Common myeloid progenitor, CD34-positive (primary cell): ENCODE measurements around the gene SF3B4. TPM values are rescaled to one million over a fixed set of nuclear protein-coding genes. Genes with fewer than 3 reads are reported as not detected.
A peak's percentile ranks its signal among the peaks of the same experiment; 100 is the strongest.

Experiments
- CTCF ChIA-PET: fragments of 350-600 bp; sonication (Branson Sonifier 250); formaldehyde crosslinking; loops from one replicate; lab custom pipeline; 2021; ENCODE audit warnings: antibody characterized with exemption; lab: Charles Lee
- POLR2A ChIA-PET: fragments of 350-600 bp; sonication (Branson Sonifier 250); formaldehyde crosslinking; loops from one replicate; lab custom pipeline; 2021; ENCODE audit warnings: antibody characterized with exemption; lab: Charles Lee
- DNase-seq, 3 donors: peaks; one replicate each; pipeline versions ENCODE4 v3.0.0 to v3.0.0-alpha.2; 2013
- H3K27ac ChIP-seq, 2 experiments: 1 replicate in 1 of 2; 2 replicates in 1 of 2; pipeline ENCODE4 v1.7.0; 2013; ENCODE audit warnings: inconsistent platforms in 2 of 2, low read length in 2 of 2, mild to moderate bottlenecking in 2 of 2, low read depth in 1 of 2, moderate library complexity in 1 of 2; ENCODE audit not compliant: severe bottlenecking in 2 of 2, insufficient read depth in 1 of 2, poor library complexity in 1 of 2
- H3K27me3 ChIP-seq, 5 experiments: replicated peaks in 2 of 5; 1 replicate in 3 of 5; 2 replicates in 2 of 5; pipeline versions ENCODE4 v1.6.1 to v1.7.0; 2013; ENCODE audit warnings: low read length in 4 of 5, mild to moderate bottlenecking in 2 of 5, moderate library complexity in 2 of 5, inconsistent platforms in 1 of 5; ENCODE audit not compliant: insufficient read depth in 5 of 5, control insufficient read depth in 4 of 5
- H3K36me3 ChIP-seq, 4 experiments: 1 replicate in 2 of 4; 2 replicates in 2 of 4; pipeline versions ENCODE4 v1.6.1 to v1.7.0; 2013; ENCODE audit warnings: low read length in 3 of 4, control low read depth in 1 of 4, mild to moderate bottlenecking in 1 of 4; ENCODE audit not compliant: control insufficient read depth in 4 of 4, insufficient read depth in 4 of 4
- H3K4me1 ChIP-seq, 4 experiments: 1 replicate in 3 of 4; 2 replicates in 1 of 4; pipeline versions ENCODE4 v1.6.1 to v1.7.1; 2013; ENCODE audit warnings: low read length in 3 of 4, mild to moderate bottlenecking in 3 of 4, control low read depth in 1 of 4, inconsistent platforms in 1 of 4, moderate library complexity in 1 of 4; ENCODE audit not compliant: control insufficient read depth in 4 of 4, insufficient read depth in 4 of 4; ENCODE audit errors: control extremely low read depth in 1 of 4
- H3K4me3 ChIP-seq, 7 experiments: 1 replicate in 4 of 7; 2 replicates in 3 of 7; pipeline versions ENCODE4 v1.5.1 to v1.7.0; 2013; ENCODE audit warnings: mild to moderate bottlenecking in 7 of 7, low read length in 6 of 7, moderate library complexity in 6 of 7, inconsistent platforms in 2 of 7, low read depth in 2 of 7, control low read depth in 1 of 7; ENCODE audit not compliant: insufficient read depth in 4 of 7, control insufficient read depth in 1 of 7; ENCODE audit errors: extremely low read depth in 1 of 7
- H3K9me3 ChIP-seq, 5 experiments: 1 replicate in 4 of 5; 2 replicates in 1 of 5; pipeline versions ENCODE4 v1.6.1 to v1.7.1; 2013; ENCODE audit warnings: low read length in 4 of 5, mild to moderate bottlenecking in 2 of 5, inconsistent platforms in 1 of 5, low read depth in 1 of 5, moderate library complexity in 1 of 5; ENCODE audit not compliant: control insufficient read depth in 4 of 5, insufficient read depth in 2 of 5; ENCODE audit errors: control extremely low read depth in 1 of 5
- WGBS: methylation state at CpG from one replicate; pipeline ENCODE4 v1.1.5; 2013; ENCODE audit not compliant: insufficient coverage; 5-methylcytosine and 5-hydroxymethylcytosine counted together
- polyA plus RNA-seq: library from polyadenylated mRNA; unstranded; fragments of 120-200 nt; gene quantifications from one replicate; pipeline ENCODE4 v1.2.1, GENCODE V29; 2013

Gene SF3B4, protein sequence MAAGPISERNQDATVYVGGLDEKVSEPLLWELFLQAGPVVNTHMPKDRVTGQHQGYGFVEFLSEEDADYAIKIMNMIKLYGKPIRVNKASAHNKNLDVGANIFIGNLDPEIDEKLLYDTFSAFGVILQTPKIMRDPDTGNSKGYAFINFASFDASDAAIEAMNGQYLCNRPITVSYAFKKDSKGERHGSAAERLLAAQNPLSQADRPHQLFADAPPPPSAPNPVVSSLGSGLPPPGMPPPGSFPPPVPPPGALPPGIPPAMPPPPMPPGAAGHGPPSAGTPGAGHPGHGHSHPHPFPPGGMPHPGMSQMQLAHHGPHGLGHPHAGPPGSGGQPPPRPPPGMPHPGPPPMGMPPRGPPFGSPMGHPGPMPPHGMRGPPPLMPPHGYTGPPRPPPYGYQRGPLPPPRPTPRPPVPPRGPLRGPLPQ
- polyA plus RNA-seq, result 45.3 TPM

DNA sequence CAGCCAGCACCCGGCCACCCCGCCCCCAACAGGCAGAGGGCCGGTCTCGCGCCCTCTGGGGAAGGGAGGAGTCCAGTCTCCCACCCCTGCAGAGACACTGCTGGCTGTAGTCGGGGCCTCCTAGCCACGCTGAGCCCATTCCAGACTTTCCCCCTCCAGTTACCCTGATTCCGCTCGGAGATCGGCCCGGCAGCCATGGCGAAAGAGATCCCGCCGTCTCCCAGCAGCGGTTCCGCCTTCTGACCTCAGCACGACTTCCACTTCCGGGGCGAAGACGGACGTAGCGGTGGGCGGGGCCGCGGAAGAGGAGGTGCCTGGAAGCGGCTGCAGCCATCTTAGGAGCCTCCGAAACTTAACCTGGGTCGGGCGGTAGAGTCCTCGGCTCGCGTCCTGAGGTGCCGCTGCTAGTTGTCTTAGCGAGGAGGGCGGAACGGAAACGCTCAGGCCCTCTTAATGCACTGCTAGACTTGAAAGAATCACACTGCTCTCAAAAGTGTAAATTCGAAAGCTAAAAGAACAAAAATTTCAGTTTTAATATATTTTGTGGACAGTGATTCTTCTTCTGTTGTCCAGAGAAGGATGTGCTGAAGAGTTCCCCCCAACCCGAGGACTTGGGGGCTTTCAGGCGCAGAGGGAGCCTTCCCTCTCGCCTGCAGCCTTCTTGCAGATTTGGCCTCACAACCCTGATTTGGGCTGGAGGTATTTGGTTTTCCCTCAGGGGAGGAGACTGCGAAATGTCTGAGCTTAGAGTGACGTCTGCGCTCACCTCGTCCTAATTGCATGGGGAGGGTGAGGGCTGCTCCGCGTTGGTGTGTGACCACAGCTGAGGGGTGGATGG, at the start of gene SF3B4:
Gene SF3B4 (minus strand): TSS at position 241 of the 838 bp plus-strand sequence. CDS start 44 bp downstream, at position 197.
- ChIA-PET POLR2A (interaction anchor here (0.8 to 2.4 kb wide), 6 partner anchors 10 to 138 kb away, joined by 3 to 17 read pairs (median 3); partner anchors contain the start of gene BOLA1), CTCF (interaction anchor here (1.2 to 2.4 kb wide), 2 partner anchors 12 to 35 kb away, joined by 3 to 12 read pairs; no protein-coding TSS in a partner anchor)
- no peaks in the 10 kb centered on the region for H3K27me3 ChIP-seq
- H3K9me3 ChIP-seq, result no peaks in the 10 kb centered on the region
- H3K4me1 ChIP-seq, result peaks cover 7 to 33% (median 18%) of the 10 kb centered on the region in 4 experiments
- peak within 1 kb of the TSS; percentile 85 to 99 (median 90) for H3K4me3 ChIP-seq
- H3K36me3 ChIP-seq, result peaks cover 10 to 39% (median 33%) of the 10 kb centered on the region in 4 experiments
- peak; percentile 95 to 97 (median 96) for DNase-seq
- peak within 1 kb of the TSS; percentile 88 to 92 for H3K27ac ChIP-seq
- WGBS, result 0% methylated on average over 42 of the region's 47 CpGs

- Histone ChIP-seq H3K9me3 (no peaks in the 10 kb centered on the region), H3K36me3 (no peaks in the 10 kb centered on the region)
Measured at GRCh38 chr1:149977345-149977744, 49.7 kb upstream of the SF3B4 start.

DNA sequence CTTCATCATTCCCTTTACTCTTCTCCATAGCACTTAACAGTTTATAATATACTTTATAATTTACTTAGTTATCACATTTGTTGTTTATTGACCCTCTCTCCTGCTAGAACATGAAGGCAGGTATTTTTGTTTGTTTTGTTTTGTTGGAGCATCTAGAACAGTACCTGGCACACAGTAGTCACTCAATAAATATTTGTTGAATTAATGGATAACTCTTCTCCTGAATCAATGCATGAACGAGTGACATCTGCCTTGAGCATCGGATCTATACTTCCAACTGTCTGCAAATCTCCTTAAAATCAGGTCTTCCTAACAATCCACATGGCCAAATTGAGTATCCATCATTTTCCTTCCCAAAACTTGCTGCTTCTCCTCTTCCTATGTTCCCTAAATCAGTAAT, 44.9 kb upstream of the SF3B4 start:
- CTCF ChIA-PET, result interaction anchor here (1.4 to 1.5 kb wide), 2 partner anchors 10 to 14 kb away, joined by 3 to 4 read pairs; no protein-coding TSS in a partner anchor
- H3K9me3 ChIP-seq, result no peaks in the 10 kb centered on the region

More at GRCh38 chr1:149977345-149977744, 49.7 kb upstream of the SF3B4 start:
- H3K27ac ChIP-seq, result no peak overlapping the region
- ChIA-PET CTCF (interaction anchor here (1.0 kb wide), 2 partner anchors 10 to 13 kb away, joined by 3 read pairs; no protein-coding TSS in a partner anchor), POLR2A (no interaction called here)
- H3K4me1 ChIP-seq, result no peaks in the 10 kb centered on the region
- peaks cover 0 to 3% (median 0%) of the 10 kb centered on the region in 5 experiments for H3K27me3 ChIP-seq
- no peak overlapping the region for H3K4me3 ChIP-seq
- whole genome bisulfite sequencing, result 97% methylated on average over 3 of the region's 3 CpGs
- no peak for DNase-seq

DNA sequence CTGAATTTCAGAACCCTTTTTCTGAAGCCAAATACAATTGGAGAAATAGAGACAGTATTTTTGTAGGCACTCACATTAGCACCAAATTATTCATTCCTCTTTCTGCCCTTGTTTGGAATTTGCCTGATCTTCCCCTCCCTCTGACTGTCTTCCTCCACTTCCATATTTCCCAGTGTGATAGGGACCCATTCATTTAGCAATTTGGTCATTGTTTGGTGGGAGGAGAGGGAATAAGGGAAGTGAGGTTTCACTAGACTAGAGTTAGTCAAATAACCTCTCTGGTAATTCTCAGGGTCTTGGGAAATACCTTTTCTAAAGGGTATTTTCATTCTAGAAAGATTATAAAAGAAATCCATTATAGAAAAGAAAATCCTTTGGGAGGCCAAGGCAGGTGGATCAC, 40.0 kb upstream of the SF3B4 start:
- no peak for DNase-seq
- H3K4me3 ChIP-seq, result no peak overlapping the region
- H3K27ac ChIP-seq, result no peak overlapping the region
- no peaks in the 10 kb centered on the region for H3K9me3 ChIP-seq
- H3K4me1 ChIP-seq, result no peaks in the 10 kb centered on the region
- ChIA-PET CTCF (interaction anchor here (1.3 kb wide), 1 partner anchor 220 kb away, joined by 6 read pairs; no protein-coding TSS in a partner anchor), POLR2A (no interaction called here)
- peaks cover 0 to 4% (median 0%) of the 10 kb centered on the region in 4 experiments for H3K36me3 ChIP-seq
- H3K27me3 ChIP-seq, result peaks cover 0 to 2% (median 0%) of the 10 kb centered on the region in 5 experiments

More for the DNA sequence above, 44.9 kb upstream of the SF3B4 start:
- 88% methylated on average over 2 of the region's 2 CpGs for WGBS
- peaks cover 0 to 2% (median 0%) of the 10 kb centered on the region in 4 experiments for H3K36me3 ChIP-seq
- H3K27ac ChIP-seq, result no peak overlapping the region
- H3K4me1 ChIP-seq, result no peaks in the 10 kb centered on the region
- DNase-seq, result no peak
- POLR2A ChIA-PET, result no interaction called here
- peaks cover 0 to 2% (median 0%) of the 10 kb centered on the region in 5 experiments for H3K27me3 ChIP-seq
- no peak overlapping the region for H3K4me3 ChIP-seq

- Histone ChIP-seq H3K27ac (no peak overlapping the region), H3K27me3 (peaks cover 0 to 2% (median 0%) of the 10 kb centered on the region in 5 experiments), H3K36me3 (peaks cover 0 to 4% (median 0%) of the 10 kb centered on the region in 4 experiments), H3K9me3 (no peaks in the 10 kb centered on the region), H3K4me1 (peaks cover 0 to 3% (median 0%) of the 10 kb centered on the region in 4 experiments), H3K4me3 (no peak overlapping the region)
- ChIA-PET CTCF (interaction anchor here (1.3 kb wide), 1 partner anchor 220 kb away, joined by 6 read pairs; no protein-coding TSS in a partner anchor), POLR2A (no interaction called here)
- WGBS, result 89% methylated on average over 1 of the region's 3 CpGs
- DNase-seq, result no peak
Measured at GRCh38 chr1:149967041-149967440, 39.4 kb upstream of the SF3B4 start.

- CTCF ChIA-PET, result interaction anchor here (1.3 kb wide), 1 partner anchor 221 kb away, joined by 6 read pairs; no protein-coding TSS in a partner anchor
- no peak for DNase-seq
- POLR2A ChIA-PET, result no interaction called here
Measured at GRCh38 chr1:149966405-149966804, 38.8 kb upstream of the SF3B4 start.

More at GRCh38 chr1:149966405-149966804, 38.8 kb upstream of the SF3B4 start:
- peaks cover 0 to 4% (median 0%) of the 10 kb centered on the region in 4 experiments for H3K36me3 ChIP-seq
- H3K4me3 ChIP-seq, result no peak overlapping the region
- H3K4me1 ChIP-seq, result peaks cover 0 to 4% (median 0%) of the 10 kb centered on the region in 4 experiments
- no peak overlapping the region for H3K27ac ChIP-seq
- no peaks in the 10 kb centered on the region for H3K27me3 ChIP-seq
- H3K9me3 ChIP-seq, result no peaks in the 10 kb centered on the region
- no CpG with 5 or more reads among the region's 1 CpG for WGBS
